IgD-negative memory B cell (primary cell): Measurements from ENCODE around the gene FGGY. TPM values are rescaled to one million over a fixed set of nuclear protein-coding genes. Genes with fewer than 3 reads are reported as not detected.
A peak's percentile ranks its signal among the peaks of the same experiment; 100 is the strongest.

Source experiments
- H3K27ac Mint-ChIP-seq, 3 donors: one replicate each; pipeline ENCODE4 v1.8.0; 2020 to 2022; ENCODE audit warnings: mild to moderate bottlenecking in 3 of 3, mixed read lengths in 3 of 3, moderate library complexity in 1 of 3
- H3K27me3 Mint-ChIP-seq: one replicate; pipeline ENCODE4 v1.8.0; 2021; ENCODE audit warnings: mixed read lengths
- H3K36me3 Mint-ChIP-seq: one replicate; pipeline ENCODE4 v1.8.0; 2020; ENCODE audit warnings: mild to moderate bottlenecking, mixed read lengths
- H3K4me1 Mint-ChIP-seq, 3 donors: one replicate each; pipeline ENCODE4 v1.8.0; 2020 to 2022; ENCODE audit warnings: mixed read lengths in 3 of 3, mild to moderate bottlenecking in 1 of 3
- H3K4me3 Mint-ChIP-seq, 4 donors: one replicate each; pipeline ENCODE4 v1.8.0; 2020 to 2022; ENCODE audit warnings: mild to moderate bottlenecking in 4 of 4, mixed read lengths in 4 of 4, moderate library complexity in 3 of 4
- H3K9me3 Mint-ChIP-seq, 3 donors: one replicate each; pipeline ENCODE4 v1.8.0; 2020 to 2021; ENCODE audit warnings: mixed read lengths in 3 of 3, mild to moderate bottlenecking in 1 of 3
- polyA plus RNA-seq: library from polyadenylated mRNA; unstranded; fragments of 300-500 nt; fragmentation: Illumina TruSeq; gene quantifications from one replicate; pipeline ENCODE4 v1.2.3, GENCODE V29; 2021

The FGGY gene
- polyA plus RNA-seq, 1 donor from 2014 or later: 6.1 TPM

DNA sequence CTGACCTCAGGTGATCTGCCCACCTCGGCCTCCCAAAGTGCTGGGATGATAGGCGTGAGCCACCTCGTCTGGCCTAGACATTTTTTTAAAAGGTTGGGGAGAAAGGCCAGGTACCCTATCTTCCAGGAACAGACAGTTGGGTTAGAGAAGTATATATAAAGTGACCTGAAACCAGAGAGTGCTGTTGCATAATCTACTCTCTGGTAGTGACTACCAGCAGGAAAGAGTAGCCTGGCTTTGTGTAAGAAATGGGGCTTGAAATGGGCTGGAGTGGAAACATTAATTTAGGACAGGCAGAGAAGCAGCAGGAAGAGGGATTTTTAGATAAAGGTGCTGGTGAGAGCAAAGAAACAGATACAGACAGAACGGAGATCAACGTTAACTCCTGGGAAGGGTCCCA is 392.1 kb downstream of the FGGY start:
- H3K9me3 Mint-ChIP-seq: no peaks in the 10 kb centered on the region
- peak overlapping the region in 1 of 4 donors; percentile 8 for H3K4me3 Mint-ChIP-seq
- H3K36me3 Mint-ChIP-seq: peaks cover 4% of the 10 kb centered on the region
- no peak overlapping the region for H3K27ac Mint-ChIP-seq
- H3K4me1 Mint-ChIP-seq: peaks cover 4 to 13% (median 7%) of the 10 kb centered on the region in 3 donors
- no peaks in the 10 kb centered on the region for H3K27me3 Mint-ChIP-seq

DNA sequence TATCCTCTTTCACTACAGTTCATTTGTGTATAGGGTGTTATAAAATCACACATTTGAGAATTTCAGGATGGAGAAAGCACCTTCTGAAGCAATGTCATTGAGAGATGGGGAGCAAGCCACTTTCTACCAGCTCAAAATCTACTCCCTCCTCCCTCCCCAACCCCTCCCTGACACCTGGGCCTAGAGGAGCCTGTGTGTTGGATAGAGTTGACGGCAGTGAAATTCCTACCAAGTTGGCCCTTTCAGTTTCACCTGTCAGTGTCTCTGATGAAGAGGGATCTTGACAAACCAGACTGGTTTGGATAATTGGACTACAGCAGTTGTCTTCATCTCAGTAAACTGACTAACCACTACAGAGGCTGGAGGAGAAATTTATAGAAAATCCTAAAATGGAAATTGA is 392.8 kb downstream of the FGGY start:
- peaks cover 4 to 13% (median 7%) of the 10 kb centered on the region in 3 donors for H3K4me1 Mint-ChIP-seq
- peaks cover 4% of the 10 kb centered on the region for H3K36me3 Mint-ChIP-seq
- H3K4me3 Mint-ChIP-seq: no peak overlapping the region
- H3K27ac Mint-ChIP-seq: peak overlapping the region in 1 of 3 donors; percentile 62
- H3K9me3 Mint-ChIP-seq: no peaks in the 10 kb centered on the region
- H3K27me3 Mint-ChIP-seq: no peaks in the 10 kb centered on the region

DNA sequence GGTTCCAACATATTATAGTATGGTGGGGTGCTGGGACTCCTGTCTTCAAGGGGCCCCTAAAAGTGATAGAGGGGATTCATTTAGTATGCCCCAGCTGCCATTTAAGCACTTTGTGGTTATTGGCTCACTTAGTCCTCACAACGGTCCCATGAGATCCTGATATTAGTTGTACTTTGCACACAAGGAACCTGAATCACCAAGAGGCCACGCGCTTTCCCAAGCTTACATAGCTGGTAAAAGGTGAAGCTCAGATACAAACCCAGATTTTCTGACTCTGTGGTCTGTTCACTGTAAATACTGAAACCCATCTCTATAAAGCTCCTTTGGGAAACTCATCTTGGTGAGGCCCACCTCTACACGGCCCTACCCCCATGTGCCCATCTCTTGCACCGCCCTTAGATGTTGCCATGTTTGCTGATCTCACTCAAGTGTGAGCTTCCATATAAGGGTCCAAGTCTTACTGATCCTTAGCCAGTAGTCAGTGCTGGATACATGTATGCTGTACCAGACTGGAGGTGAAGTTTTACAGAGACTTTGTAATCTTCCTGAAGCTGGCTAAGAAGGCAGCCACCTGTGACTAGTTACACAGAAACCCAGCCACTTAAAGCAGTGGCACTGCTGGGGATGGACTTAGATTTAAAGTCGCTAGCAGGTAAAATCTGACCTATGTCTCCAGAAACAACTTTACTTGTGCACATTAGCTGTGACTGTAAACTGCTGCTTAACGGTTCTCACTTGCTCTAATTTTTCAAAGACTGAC is 393.5 kb downstream of the FGGY start:
- H3K4me3 Mint-ChIP-seq: no peak overlapping the region
- H3K27me3 Mint-ChIP-seq: no peaks in the 10 kb centered on the region
- no peaks in the 10 kb centered on the region for H3K9me3 Mint-ChIP-seq
- H3K36me3 Mint-ChIP-seq: peaks cover 4% of the 10 kb centered on the region
- H3K4me1 Mint-ChIP-seq: peaks cover 4 to 13% (median 7%) of the 10 kb centered on the region in 3 donors
- H3K27ac Mint-ChIP-seq: peak overlapping the region in 1 of 3 donors; percentile 62

DNA sequence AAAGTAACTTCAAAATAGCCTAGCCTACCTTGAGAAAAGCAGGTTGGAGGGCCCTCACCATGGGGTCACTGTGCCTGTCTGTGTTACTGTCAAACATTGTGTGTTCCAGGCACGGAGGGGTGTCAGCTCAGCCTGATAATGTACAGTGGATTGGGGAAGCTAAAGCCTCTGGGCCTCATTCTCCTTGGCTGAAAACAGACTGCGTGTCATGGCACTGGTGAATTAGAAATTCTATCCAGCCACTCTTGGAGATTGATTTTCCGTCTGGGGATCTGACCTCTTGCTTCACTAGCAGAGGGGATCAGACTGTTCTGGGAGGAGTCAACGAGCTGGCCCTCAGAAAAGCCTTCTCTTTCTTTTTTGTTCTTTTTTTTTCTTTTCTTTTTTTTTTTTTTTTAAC is 394.4 kb downstream of the FGGY start:
- Mint-ChIP-seq H3K4me3 (no peak overlapping the region), H3K9me3 (no peaks in the 10 kb centered on the region), H3K27ac (no peak overlapping the region), H3K27me3 (no peaks in the 10 kb centered on the region), H3K36me3 (peaks cover 4% of the 10 kb centered on the region), H3K4me1 (peaks cover 4 to 13% (median 7%) of the 10 kb centered on the region in 3 donors)

DNA sequence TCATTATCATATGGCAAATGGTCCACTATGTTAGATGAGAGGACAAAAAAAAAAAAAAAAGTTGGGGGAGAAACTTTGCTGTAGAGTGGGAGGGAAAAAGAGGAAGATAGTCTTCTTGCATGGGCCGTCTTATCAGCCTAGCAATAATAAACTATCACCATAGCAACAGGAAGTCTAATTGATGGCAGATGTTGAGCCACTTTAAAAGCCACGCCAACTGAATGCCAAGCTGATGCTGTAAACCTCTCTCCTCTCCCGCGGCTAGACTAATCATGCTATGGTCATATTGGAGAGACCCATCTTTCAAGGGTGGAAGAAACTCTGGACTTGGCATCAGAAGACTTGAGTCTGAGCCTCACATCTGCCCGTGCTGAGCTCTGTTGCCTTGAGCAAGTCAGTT is 395.7 kb downstream of the FGGY start:
- peak overlapping the region in 2 of 4 donors; percentile 19 to 34 for H3K4me3 Mint-ChIP-seq
- H3K27me3 Mint-ChIP-seq: no peaks in the 10 kb centered on the region
- H3K36me3 Mint-ChIP-seq: peaks cover 1% of the 10 kb centered on the region
- H3K4me1 Mint-ChIP-seq: peaks cover 14 to 25% (median 18%) of the 10 kb centered on the region in 3 donors
- H3K9me3 Mint-ChIP-seq: no peaks in the 10 kb centered on the region
- peak overlapping the region; percentile 70 to 89 (median 75) for H3K27ac Mint-ChIP-seq

DNA sequence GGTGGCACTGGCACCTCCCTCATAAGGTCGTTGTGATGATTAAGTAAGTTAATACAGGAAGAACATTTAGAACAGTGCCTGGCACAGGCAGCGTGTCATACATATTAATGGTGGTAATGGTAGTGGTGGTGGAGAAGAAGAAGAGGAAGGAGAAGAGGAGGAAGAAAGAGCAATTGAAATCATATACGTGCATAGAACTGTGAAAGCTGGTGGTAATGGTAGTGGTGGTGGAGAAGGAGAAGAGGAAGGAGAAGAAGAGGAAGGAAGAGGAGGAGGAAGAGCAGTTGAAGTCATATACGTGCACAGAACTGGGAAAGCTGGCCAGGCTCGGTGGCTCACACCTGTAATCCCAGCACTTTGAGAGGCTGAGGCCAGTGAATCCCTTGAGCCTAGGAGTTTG is 396.5 kb downstream of the FGGY start:
- peaks cover 16 to 33% (median 18%) of the 10 kb centered on the region in 3 donors for H3K4me1 Mint-ChIP-seq
- H3K27me3 Mint-ChIP-seq: no peaks in the 10 kb centered on the region
- H3K27ac Mint-ChIP-seq: no peak overlapping the region
- peaks cover 1% of the 10 kb centered on the region for H3K36me3 Mint-ChIP-seq
- no peak overlapping the region for H3K4me3 Mint-ChIP-seq
- H3K9me3 Mint-ChIP-seq: no peaks in the 10 kb centered on the region

DNA sequence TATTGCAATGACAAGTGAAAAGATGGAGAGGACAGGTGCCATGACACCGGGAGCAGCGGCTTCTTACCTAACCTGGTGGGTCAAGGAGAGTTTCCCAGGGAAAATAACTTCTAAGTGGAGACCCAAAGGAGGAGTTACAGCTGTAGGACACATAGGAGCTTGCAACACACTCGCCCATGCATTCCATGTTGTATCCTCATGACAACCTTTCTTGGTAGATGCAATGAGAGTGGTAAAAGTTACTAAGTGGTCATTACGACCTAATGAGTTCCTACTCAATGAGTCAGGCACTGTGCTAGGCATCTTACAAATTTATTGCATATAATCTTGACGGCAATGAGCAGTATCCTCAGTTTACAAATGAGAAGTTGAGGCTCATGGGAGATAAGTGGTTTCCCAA is 398.4 kb downstream of the FGGY start:
- peak overlapping the region in 2 of 3 donors; percentile 6 to 68 for H3K27ac Mint-ChIP-seq
- H3K27me3 Mint-ChIP-seq: no peaks in the 10 kb centered on the region
- peaks cover 18 to 39% (median 19%) of the 10 kb centered on the region in 3 donors for H3K4me1 Mint-ChIP-seq
- peaks cover 2% of the 10 kb centered on the region for H3K36me3 Mint-ChIP-seq
- no peaks in the 10 kb centered on the region for H3K9me3 Mint-ChIP-seq
- peak overlapping the region in 1 of 4 donors; percentile 9 for H3K4me3 Mint-ChIP-seq

DNA sequence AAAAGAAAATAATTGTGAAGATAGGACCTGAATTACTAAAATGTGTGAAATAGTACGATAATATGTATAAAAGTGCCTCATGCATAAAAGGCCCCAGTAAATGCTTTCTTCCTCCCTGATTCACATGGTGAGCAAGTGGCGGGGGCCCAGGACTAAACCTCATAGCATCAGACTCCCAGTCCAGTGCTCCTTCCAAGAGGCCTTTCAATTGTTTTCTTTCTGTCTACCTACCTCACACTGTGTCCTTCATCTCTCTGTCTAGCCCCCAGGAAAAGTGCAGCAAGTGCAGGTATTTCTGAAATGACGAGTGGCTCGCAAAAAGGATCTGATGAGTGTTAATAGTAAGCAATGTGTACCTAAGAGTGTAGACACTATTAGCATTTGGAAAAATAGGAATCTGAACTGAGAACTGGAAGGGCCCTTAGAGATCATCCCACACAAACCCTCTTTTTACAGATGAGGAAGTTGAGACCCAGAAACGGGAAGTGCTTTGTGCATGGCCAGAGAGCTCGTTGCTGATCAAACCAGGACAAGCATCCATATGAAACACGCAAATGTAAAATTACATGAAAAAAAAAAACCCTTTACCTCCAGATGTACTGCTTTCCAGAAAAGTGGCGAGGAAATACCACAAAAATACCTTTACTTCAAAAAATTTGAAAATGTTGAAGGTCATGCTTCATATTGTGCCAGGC is 399.7 kb downstream of the FGGY start:
- H3K4me1 Mint-ChIP-seq: peaks cover 18 to 39% (median 19%) of the 10 kb centered on the region in 3 donors
- no peaks in the 10 kb centered on the region for H3K27me3 Mint-ChIP-seq
- H3K9me3 Mint-ChIP-seq: no peaks in the 10 kb centered on the region
- H3K4me3 Mint-ChIP-seq: peak overlapping the region; percentile 15 to 84 (median 79)
- H3K36me3 Mint-ChIP-seq: peaks cover 3% of the 10 kb centered on the region
- peak overlapping the region; percentile 0 to 71 (median 24) for H3K27ac Mint-ChIP-seq

DNA sequence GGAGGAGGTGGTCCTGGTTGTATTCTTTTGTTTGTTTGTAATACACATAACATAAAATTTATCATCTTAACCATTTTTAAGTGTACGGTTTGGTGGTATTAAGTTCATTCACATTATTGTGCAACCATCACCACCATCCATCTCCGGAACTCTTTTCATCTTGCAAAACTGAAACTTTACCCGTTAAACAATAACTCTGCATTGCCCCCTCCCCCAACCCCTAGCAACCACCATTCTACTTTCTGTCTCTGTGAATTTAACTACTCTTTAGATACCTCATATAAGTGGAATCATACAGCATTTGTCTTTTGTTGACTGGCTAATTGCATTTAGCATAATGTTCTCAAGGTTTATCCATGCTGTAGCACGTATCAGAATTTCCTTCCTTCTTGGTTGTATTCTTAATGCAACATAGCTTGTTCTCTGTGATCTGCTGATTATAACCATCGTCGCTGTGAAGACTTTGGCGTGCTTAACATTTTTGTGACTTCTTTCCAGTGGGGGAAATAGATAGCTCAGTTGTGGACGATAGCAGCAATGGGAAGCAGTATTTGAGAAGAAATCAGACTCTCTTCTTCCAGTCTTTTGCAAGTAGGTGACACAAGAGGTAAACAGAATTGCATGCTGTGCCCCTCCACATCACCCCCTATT is 400.4 kb downstream of the FGGY start:
- H3K27me3 Mint-ChIP-seq: no peaks in the 10 kb centered on the region
- H3K9me3 Mint-ChIP-seq: no peaks in the 10 kb centered on the region
- peak overlapping the region; percentile 15 to 84 (median 79) for H3K4me3 Mint-ChIP-seq
- peaks cover 17 to 37% (median 19%) of the 10 kb centered on the region in 3 donors for H3K4me1 Mint-ChIP-seq
- peaks cover 3% of the 10 kb centered on the region for H3K36me3 Mint-ChIP-seq
- H3K27ac Mint-ChIP-seq: peak overlapping the region in 2 of 3 donors; percentile 0 to 24

DNA sequence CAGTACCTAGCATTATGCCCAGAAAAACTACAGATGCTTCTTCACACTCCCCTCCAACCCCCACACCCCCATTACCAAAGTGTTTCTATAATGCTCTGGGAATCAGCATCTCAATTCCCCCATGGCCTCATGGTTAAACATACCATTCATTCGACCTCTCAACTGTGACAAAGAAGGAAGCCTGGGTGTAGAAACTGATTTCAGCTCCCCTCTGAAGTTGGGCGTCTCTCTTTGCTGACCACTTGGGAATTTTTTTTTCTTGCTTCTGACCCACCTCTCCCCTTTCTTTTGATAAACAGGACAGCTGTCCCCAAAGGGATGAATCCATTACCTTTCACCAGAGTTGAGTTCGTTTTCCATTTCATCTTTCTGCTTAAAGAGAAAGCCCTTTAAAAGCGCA is 401.5 kb downstream of the FGGY start:
- Mint-ChIP-seq H3K9me3 (no peaks in the 10 kb centered on the region), H3K27me3 (no peaks in the 10 kb centered on the region), H3K4me1 (peaks cover 11 to 27% (median 16%) of the 10 kb centered on the region in 3 donors), H3K4me3 (peak overlapping the region in 1 of 4 donors; percentile 33), H3K27ac (no peak overlapping the region), H3K36me3 (peaks cover 3% of the 10 kb centered on the region)

DNA sequence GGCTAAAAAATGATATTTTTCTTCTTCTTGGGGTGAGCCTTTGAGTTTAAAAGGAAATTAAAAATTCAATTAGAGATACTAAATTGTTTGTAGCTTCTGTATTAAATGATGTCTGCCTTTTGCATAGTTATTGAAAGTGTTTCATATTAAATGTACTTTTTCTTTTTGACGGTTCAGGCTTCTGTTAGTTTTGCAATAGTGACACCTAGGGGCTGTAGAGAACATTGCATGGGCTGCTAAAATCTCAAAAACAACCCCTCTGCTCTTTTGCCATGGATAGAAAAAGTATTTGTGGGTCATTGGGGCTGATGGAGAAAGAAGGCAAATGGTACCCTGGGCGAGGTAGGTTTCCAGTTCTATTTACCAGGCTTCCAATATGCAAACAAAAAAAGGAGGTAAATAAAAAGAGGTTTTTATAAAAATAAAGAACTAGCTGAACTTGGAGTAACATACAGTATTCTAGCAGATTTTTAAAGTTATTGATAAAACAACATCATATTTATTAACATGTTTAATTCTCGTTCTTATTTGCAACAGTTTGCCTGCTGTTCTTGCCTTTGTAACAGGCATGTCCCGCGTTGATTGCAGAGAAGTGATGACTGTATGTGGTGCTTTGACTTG is 402.4 kb downstream of the FGGY start:
- no peaks in the 10 kb centered on the region for H3K27me3 Mint-ChIP-seq
- H3K36me3 Mint-ChIP-seq: peaks cover 3% of the 10 kb centered on the region
- H3K27ac Mint-ChIP-seq: peak overlapping the region in 1 of 3 donors; percentile 6
- H3K9me3 Mint-ChIP-seq: no peaks in the 10 kb centered on the region
- H3K4me3 Mint-ChIP-seq: no peak overlapping the region
- H3K4me1 Mint-ChIP-seq: peaks cover 11 to 25% (median 15%) of the 10 kb centered on the region in 3 donors

DNA sequence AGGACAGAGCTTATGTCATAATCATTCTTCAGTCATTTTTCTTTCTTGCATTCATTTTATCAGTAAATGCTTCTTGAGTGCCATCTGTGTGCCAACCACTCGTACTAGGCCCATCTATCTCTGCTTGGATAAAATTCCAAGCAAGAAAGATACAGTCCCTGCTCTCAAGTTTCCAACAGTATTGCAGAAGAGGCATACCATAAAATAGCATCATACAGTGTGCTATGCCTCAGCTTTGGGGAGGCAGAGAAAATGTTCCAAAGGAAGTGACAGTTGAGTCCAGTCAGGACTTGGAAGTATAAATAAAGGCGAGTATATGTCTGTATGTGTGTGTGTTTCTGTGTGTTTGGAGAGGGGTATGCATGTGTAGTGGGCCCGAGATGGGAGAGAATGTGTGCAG is 404.5 kb downstream of the FGGY start:
- Mint-ChIP-seq H3K27me3 (no peaks in the 10 kb centered on the region), H3K4me3 (no peak overlapping the region), H3K4me1 (peaks cover 10 to 25% (median 15%) of the 10 kb centered on the region in 3 donors), H3K27ac (no peak overlapping the region), H3K36me3 (peaks cover 3% of the 10 kb centered on the region), H3K9me3 (no peaks in the 10 kb centered on the region)

DNA sequence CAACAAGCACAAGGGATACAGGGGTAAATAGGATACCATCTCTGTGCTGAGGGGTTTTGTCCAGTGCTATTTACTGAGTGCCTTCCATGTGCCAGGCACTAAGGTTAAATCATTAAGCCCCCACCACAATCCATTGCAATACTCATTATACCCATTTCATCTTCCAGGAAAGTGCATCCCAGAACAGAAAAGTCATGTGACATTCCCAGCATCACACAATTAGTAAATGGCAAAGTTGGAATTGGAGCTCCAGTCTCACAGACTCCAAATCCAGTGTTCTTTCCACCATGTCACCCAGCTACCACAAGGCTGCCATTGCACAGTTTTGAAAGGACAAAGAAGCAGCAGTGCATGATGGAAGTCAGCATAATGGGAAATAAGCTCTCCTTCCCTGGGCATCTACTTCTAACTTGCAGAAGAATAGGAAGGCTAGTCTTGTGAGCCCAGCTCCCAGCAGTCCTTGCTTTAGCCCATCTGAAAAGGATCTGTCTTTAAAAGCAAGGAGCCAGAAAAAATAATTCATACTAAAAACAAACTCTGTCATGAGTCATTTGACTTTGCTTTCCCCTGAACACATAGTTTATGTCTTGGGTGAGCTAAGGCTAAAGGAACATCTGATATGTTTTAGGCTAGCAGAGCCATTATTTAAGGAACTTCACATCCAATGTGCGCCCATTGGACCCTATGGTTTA is 406.5 kb downstream of the FGGY start:
- Mint-ChIP-seq H3K4me3 (no peak overlapping the region), H3K36me3 (peaks cover 6% of the 10 kb centered on the region), H3K27me3 (no peaks in the 10 kb centered on the region), H3K4me1 (peaks cover 0 to 6% (median 3%) of the 10 kb centered on the region in 3 donors), H3K9me3 (no peaks in the 10 kb centered on the region), H3K27ac (no peak overlapping the region)

DNA sequence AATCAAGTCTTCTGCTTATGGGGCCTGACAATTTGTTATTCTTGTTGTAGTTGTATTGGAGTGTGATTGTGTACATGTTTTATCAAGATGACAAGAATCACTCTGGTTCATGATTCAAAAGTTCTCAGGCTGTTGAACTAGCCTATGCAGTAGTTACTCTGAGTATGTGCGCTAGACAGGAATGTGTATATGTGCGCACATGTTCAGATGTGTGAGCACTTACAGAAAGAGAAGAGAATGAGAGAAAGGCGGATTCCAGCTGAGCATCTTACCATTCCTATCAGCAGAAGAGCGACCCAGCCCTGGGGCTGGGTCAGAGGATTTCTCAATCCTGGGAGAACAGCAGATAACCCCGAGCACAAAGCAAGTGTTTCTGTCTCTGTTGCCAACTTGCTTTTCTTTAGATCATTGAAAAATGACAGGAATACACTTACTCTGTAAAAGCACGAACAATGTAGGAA is 407.1 kb downstream of the FGGY start:
- Mint-ChIP-seq H3K27me3 (no peaks in the 10 kb centered on the region), H3K36me3 (peaks cover 6% of the 10 kb centered on the region), H3K4me3 (no peak overlapping the region), H3K9me3 (no peaks in the 10 kb centered on the region), H3K4me1 (peaks cover 0 to 4% (median 3%) of the 10 kb centered on the region in 3 donors), H3K27ac (no peak overlapping the region)
